ENCODE results near the gene BTF3.
"Not testable (repeated sequence)": the region's sequence is repeated elsewhere in the genome, so short reads cannot be mapped to it uniquely, and the experiment has no call there.

BTF3 gene

GRCh38 chr5:73486119-73486899, 11.9 kb upstream of the BTF3 start:
- DNase-seq, result no peak

DNA sequence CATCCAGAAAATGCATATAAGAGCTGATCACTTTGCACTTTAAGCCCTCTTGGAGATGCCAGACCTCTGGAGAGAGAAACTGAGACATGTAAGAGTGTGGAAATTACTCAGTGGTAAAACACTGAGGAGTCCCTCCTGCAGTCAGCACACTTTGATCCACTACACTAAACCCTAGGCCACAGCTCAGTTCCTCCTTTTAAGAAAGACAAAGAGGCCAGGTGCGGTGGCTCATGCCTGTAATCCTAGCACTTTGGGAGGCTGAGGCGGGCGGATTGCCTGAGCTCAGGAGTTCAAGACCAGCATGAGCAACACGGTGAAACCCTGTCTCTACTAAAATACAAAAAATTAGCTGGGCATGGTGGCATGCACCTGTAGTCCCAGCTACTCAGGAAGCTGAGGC, 11.0 kb upstream of the BTF3 start:
- not testable (repeated sequence) for DNase-seq

GRCh38 chr5:73487815-73488214, 10.4 kb upstream of the BTF3 start:
- no peak for DNase-seq

GRCh38 chr5:73488806-73489205, 9.4 kb upstream of the BTF3 start:
- DNase-seq, result no peak

- DNase-seq, result no peak
Observed at GRCh38 chr5:73490088-73490487, 8.2 kb upstream of the BTF3 start.

GRCh38 chr5:73491155-73491554, 7.1 kb upstream of the BTF3 start:
- no peak for DNase-seq

- DNase-seq, result no peak
Observed at GRCh38 chr5:73493421-73493820, 4.8 kb upstream of the BTF3 start.

- DNase-seq, result no peak
Observed at GRCh38 chr5:73494721-73495120, 3.5 kb upstream of the BTF3 start.

DNA sequence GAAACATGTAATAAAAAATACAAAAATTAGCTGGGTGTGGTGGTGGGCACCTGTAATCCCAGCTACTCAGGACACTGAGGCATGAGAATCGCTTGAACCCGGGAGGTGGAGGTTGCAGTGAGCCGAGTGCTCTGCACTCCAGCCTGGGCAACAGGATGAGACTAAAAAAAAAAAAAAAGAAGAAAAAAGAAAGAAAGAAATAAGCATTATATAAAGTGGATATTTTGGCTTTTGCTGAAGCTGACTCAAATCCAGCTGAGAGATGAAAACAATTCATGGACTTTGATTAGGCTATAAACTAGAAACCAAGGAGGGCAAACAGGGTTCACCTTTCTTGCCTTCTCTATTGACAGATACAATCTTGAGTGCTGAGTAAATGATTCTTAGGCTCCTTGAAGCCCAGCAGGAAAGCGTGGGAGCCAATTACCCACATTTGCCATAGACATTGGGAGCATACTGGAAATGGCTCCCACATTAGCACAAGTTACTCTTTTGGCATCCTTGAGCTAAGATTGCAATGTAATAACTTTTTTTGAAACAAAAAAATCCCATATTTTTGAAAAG, 2.4 kb upstream of the BTF3 start:
- no peak for DNase-seq

DNA sequence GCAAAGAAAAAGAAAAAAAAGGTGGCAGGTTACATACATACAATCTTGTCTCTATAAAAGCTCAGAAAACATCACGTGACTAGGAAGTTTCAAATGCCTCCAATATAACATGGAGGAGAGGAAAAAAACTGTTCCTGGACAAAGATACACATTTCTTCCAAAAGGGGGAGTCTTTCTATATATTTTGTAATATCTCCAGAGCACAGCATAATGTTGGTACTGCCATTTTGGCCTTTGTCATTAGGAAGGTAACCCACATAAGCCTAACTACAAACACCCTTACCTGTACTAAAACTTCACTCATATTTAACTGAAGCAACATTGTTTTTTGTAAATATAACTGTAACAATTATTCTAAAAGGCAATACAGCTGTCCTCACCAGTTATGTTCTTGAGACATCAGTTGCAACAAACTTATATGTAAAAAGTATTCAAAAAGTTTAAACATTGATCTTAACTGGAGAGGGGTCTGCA, 1.2 kb upstream of the BTF3 start:
- peak; percentile 27 to 89 for DNase-seq

GRCh38 chr5:73497497-73498056, 665 bp upstream of the BTF3 start:
- DNase-seq, result peak in 1 of 2 experiments; percentile 45

DNA sequence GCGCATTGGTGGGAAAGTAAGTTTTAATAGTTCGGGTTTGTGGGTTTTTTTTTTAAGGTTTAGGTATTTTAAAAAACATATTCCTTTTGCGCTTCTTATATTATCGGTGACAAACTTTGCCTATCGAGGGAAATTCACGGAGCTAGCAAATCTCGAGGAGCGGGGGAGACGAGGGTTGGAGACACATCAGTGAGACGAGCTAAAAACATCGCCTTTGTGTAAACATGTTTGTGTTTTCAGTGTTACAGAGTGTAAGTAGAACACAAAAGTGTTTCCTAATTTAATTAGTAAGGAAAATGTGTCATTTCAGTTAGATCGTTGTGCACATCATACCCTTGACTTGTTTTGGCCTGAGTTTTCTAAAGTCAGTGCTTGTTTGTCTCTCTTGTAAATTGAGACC, 945 bp downstream of the BTF3 start:
- DNase-seq, result no peak

- no peak for DNase-seq
Observed at GRCh38 chr5:73499756-73500155, 1.5 kb downstream of the BTF3 start.

DNA sequence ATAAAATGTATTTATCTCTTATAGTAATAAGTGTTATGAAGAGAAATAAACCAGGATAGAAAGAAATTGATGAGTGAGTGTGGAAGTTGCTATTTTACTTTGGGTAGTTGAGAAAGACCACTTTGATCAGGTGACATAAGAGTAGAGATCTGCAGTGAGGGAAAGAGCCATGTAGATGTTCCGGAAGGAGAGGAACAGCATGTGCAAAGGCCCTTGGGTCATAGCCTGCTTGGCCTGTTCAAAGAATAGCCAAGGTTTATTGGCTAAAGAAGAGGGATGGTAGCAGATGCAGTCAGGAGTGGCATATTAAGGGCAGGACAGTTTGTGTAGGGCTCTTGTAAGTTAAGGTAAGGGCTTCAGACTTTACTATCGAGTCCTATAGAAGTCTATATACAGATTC, 3.2 kb downstream of the BTF3 start:
- DNase-seq, result no peak

DNA sequence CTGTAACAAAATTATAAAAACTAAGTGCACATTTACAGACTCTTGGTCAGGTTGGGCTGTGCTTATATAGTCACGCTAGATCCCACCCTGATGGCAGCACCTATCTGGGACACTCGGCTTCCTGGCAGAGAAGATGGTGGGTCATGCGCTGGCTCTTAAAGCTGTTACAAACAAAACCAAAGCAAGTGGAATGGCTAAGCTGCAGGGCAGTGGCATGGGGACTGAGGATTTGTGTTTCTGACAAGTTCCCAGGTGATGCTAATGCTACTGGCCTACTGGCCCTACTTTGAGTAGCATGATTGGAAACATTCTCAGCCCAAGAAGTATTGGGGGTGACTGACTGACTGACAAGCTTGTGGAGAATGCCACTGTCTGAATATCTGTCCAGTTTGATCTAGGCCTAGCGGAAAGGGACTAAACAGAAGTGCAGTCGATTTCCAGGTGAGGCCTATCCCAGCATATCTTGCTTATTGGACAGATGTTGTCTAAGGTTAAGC, 8.3 kb downstream of the BTF3 start:
- no peak for DNase-seq

GRCh38 chr5:73507062-73507461, 8.8 kb downstream of the BTF3 start:
- DNase-seq, result no peak

- not testable (repeated sequence) for DNase-seq
Observed at GRCh38 chr5:73508521-73508920, 10.3 kb downstream of the BTF3 start.

- no peak for DNase-seq
Observed at GRCh38 chr5:73513996-73514395, 15.8 kb downstream of the BTF3 start.

- no peak for DNase-seq
Observed at GRCh38 chr5:73514418-73514817, 16.2 kb downstream of the BTF3 start.

GRCh38 chr5:73515232-73515631, 17.0 kb downstream of the BTF3 start:
- DNase-seq, result no peak

GRCh38 chr5:73519531-73520283, 21.5 kb downstream of the BTF3 start:
- DNase-seq, result peak; percentile 66 to 82

DNA sequence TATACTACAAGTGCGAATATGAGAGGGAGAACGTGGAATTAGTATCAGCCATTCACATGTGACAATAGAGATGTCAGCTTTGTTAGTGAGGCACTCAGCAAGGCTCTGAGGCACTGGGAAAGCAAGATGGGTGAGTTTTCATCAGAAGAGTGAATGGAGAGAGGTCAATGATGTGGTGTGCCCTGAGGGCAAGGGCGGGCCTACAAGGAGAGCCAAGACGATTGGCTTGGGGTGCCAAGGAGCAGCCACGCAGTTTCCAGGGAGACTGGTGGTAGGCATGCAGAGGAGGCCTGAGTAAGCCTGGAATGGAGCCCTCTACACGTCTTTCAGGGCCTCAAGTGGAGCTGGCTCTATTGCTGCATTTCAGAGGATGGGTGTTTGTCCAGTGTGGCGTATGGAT, 24.7 kb downstream of the BTF3 start:
- no peak for DNase-seq

- no peak for DNase-seq
Observed at GRCh38 chr5:73523861-73524260, 25.6 kb downstream of the BTF3 start.
